Measurements from ENCODE around the gene BTN2A1. TPM values are rescaled to one million over a fixed set of nuclear protein-coding genes. Genes with fewer than 3 reads are reported as not detected.

BTN2A1 gene
- total RNA-seq, 1 experiment from 2014 or later: 13.1 TPM

DNA sequence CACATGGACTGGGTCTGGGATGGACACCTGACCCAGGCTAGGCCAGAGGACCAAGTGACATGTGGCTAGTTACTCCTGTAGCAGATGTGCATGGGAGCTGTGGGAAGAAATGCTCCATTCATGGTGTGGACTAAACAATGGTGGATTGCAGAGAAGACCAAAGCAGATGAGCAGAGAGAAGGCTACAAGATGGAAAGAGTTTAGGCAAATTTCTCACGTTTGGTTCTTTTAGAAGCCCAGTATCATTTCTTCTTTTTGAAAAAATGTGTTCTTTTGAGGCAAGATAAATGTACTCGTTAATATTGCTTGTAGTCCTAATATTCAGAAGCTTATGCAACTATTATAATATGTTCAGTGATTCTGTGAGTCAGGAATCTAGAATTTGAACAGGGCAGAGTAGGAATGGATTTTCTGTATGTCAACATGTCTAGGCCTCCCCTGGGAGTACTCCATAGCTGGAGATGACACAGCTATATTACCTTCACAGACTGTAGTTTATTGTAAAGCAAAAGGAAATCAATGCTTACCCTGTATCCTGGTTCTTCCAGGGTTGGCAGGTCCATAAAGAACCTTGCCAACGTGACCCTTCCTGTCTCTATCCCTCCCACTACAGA, 2.3 kb upstream of the BTN2A1 start:
- Histone ChIP-seq H3K9me2 (replicated peaks; ENCODE audit: low read length) (no peaks in the 10 kb centered on the region), H3K4me2 (ENCODE audit: low read length) (no peak overlapping the region), H2AFZ (ENCODE audit: low read length) (no peak overlapping the region), H3F3A (ENCODE audit: low read length, unreplicated experiment) (no peaks in the 10 kb centered on the region), H3K27ac (ENCODE audit: low read length) (no peak overlapping the region), H3K9me3 (ENCODE audit: low read length) (no peaks in the 10 kb centered on the region), H3K4me3 (ENCODE audit: low read length) (no peak overlapping the region), H4K20me1 (ENCODE audit: low read length) (no peaks in the 10 kb centered on the region), H3K36me3 (ENCODE audit: low read depth, low read length) (peaks cover 12% of the 10 kb centered on the region), H3K4me1 (ENCODE audit: insufficient read depth, low read length) (peaks cover 15% of the 10 kb centered on the region), H3K27me3 (ENCODE audit: low read length) (no peaks in the 10 kb centered on the region), H3K9ac (ENCODE audit: low read length) (no peak overlapping the region), H3K79me2 (ENCODE audit: low read length) (peaks cover 27% of the 10 kb centered on the region)
- intact Hi-C loops (cut with micrococcal nuclease): no loop called here
- CTCF ChIA-PET: no interaction called here
- no peak for ATAC-seq
- DNase-seq: no peak
- POLR2A ChIA-PET (ENCODE audit: unreplicated experiment): no interaction called here
- no TSS peak for BruUV-seq (replicated peaks)
- TF ChIP-seq EZH2 (IDR thresholded peaks at IDR 0.05; ENCODE audit: low read length, unreplicated experiment) (no peak), EZH2phosphoT487 (IDR thresholded peaks at IDR 0.05; ENCODE audit: borderline replicate concordance, low read length) (no peak)
- TF ChIP-seq, protein P1, sequence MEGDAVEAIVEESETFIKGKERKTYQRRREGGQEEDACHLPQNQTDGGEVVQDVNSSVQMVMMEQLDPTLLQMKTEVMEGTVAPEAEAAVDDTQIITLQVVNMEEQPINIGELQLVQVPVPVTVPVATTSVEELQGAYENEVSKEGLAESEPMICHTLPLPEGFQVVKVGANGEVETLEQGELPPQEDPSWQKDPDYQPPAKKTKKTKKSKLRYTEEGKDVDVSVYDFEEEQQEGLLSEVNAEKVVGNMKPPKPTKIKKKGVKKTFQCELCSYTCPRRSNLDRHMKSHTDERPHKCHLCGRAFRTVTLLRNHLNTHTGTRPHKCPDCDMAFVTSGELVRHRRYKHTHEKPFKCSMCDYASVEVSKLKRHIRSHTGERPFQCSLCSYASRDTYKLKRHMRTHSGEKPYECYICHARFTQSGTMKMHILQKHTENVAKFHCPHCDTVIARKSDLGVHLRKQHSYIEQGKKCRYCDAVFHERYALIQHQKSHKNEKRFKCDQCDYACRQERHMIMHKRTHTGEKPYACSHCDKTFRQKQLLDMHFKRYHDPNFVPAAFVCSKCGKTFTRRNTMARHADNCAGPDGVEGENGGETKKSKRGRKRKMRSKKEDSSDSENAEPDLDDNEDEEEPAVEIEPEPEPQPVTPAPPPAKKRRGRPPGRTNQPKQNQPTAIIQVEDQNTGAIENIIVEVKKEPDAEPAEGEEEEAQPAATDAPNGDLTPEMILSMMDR (conservative IDR thresholded peaks at IDR 0.05; ENCODE audit: low read depth, low read length): no peak

DNA sequence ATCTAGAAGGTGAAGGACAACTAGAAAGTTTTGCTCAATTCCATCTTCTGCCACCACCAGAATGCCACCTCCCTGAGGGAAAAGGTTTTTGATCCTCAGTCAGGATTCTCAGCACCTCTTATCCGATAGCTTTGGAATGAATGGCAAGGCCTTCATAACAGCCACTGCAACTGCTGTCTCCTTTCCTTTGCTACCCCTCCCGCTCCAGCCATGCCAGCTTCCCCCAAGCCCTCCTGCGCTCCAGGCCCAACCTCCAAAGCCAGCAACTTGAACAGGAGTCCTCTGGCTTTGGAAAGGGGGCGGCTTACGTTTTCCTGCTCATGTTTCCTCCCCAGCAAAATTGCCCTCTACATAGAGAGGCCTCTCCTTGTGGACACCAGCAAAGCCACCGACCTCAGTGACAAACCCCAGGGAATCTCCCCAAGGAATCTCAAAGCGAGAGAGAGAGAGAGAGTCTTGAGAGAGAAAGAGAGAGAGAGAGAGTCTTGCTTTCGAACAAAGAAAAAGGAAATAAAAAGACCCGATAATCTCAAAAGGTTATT, 420 bp upstream of the BTN2A1 start:
- no TSS peak for BruUV-seq (replicated peaks)
- Histone ChIP-seq H3K4me3 (ENCODE audit: low read length) (peak overlapping the region; percentile 78), H3K27me3 (ENCODE audit: low read length) (no peaks in the 10 kb centered on the region), H3F3A (ENCODE audit: low read length, unreplicated experiment) (no peaks in the 10 kb centered on the region), H3K9ac (ENCODE audit: low read length) (peak overlapping the region; percentile 91), H4K20me1 (ENCODE audit: low read length) (no peaks in the 10 kb centered on the region), H3K4me1 (ENCODE audit: insufficient read depth, low read length) (peaks cover 21% of the 10 kb centered on the region), H3K9me3 (ENCODE audit: low read length) (no peaks in the 10 kb centered on the region), H3K79me2 (ENCODE audit: low read length) (peaks cover 40% of the 10 kb centered on the region), H3K9me2 (replicated peaks; ENCODE audit: low read length) (no peaks in the 10 kb centered on the region), H3K4me2 (ENCODE audit: low read length) (peak overlapping the region; percentile 80), H3K36me3 (ENCODE audit: low read depth, low read length) (peaks cover 18% of the 10 kb centered on the region), H2AFZ (ENCODE audit: low read length) (peak overlapping the region; percentile 92), H3K27ac (ENCODE audit: low read length) (peak overlapping the region; percentile 7; the same call in 1 of the 2 replicates)
- DNase-seq (no peak), ATAC-seq (peak; percentile 53)
- TF ChIP-seq EZH2phosphoT487 (IDR thresholded peaks at IDR 0.05; ENCODE audit: borderline replicate concordance, low read length) (no peak), EZH2 (IDR thresholded peaks at IDR 0.05; ENCODE audit: low read length, unreplicated experiment) (no peak)
- TF ChIP-seq, protein P1 (conservative IDR thresholded peaks at IDR 0.05; ENCODE audit: low read depth, low read length): no peak
- ChIA-PET POLR2A (ENCODE audit: unreplicated experiment) (no interaction called here), CTCF (no interaction called here)
- intact Hi-C loops (cut with micrococcal nuclease): loop anchor here (1.0 kb wide), 1 partner anchor 16 kb away; no protein-coding TSS in a partner anchor
